GM18517 (cell line): Measurements from ENCODE around the gene IPO13.

Experiments used
- ATAC-seq: cut with Tn5 transposase; IDR thresholded peaks from one replicate; pipeline ENCODE4 v1.9.1; 2021; ENCODE audit warnings: mild to moderate bottlenecking, moderate library complexity; ENCODE audit not compliant: unreplicated experiment

Gene IPO13

DNA sequence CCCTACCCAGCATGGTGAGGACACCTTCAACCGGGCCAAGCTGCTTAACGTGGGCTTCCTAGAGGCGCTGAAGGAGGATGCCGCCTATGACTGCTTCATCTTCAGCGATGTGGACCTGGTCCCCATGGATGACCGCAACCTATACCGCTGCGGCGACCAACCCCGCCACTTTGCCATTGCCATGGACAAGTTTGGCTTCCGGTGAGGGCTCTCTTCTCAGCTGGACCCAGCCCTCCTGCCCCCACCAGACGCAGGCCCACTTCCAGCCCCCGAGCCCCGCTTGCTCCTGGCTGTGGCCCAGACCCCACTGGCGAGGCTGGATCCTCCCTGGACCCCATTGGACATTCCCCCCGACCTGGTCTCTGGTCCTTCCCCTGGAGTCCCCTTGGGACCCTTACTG, 38.1 kb downstream of the IPO13 start:
- ATAC-seq = no peak

DNA sequence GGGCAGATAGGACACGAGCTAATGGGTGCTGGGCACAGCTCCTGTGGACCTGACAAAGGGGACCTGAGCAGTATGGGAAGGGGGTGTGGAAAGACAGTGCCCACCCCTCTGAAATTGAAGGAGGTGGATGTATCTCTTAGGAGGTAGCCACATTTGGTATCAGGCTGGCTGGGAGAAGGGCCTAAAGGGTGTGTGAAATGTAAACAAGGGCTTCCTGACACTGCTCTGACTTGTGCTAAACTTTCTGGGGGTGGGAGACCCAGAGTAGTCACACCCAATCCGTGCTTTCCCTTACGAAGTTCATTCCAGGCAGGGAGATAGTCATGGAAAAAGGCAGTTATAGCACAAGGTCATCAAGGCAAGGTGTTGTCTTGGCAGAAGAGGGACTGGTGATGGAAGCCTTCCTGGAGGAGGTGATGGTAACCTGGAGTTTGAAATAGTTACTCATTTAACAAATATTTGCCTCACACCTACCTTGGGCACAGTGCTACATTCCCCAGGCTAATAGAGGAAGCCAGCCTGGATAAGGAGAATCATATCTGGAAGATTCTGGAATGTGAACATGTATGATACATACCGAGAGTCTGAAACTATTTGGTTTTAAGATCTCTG, 39.3 kb downstream of the IPO13 start:
- no peak for ATAC-seq

DNA sequence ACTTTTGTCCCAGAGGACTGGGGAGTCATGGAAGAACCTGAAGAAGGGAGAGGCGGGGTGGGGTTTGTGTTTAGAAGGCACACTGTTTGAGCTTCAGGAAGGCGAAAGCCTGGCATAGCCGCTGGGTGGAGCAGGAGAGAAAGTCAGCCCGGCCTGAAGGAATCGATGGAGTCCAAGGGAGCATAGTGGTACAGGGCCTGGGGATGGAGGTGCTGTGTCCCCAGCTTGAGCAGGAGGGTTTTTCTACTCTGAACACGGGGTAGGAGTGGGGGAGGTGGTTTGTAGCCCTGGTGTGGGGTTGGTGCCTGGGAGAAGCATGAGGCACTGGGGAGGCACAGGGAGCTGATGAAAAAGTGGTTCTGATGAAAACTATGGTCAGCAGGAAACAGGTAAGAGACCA, 40.0 kb downstream of the IPO13 start:
- ATAC-seq = no peak

DNA sequence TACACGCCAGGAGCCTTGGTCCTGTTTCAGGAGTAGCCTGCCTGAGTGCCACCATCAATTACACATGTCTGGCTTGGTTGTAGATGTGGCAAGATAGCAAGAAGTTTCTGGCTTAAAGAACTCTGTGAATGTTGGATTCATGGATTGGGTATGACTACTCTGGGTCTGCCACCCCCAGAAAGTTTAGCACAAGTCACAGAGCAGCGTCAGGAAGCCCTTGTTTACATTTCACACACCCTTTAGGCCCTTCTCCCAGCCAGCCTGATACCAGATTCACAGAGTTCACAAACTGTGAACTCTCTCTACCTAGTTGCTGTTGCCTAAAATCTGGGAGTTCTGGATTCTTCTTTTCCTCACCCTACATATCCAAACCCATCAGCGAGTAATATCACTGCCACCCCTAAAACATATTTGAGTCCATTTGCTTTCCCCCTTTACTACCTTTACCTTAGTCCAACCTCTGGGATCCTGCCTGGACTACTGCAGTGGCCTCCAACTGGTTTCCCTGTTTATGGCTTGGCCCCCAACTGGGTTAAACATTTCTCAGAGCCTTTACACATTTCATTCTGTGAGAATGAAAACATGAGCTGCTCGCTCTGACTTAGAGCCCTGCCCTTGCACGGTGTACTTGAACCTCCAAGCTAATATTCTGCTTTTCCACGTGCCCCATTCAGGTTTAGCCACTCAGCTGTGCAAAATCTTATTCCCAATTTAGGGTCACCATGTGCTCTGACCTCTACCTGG, 40.6 kb downstream of the IPO13 start:
- no peak for ATAC-seq

DNA sequence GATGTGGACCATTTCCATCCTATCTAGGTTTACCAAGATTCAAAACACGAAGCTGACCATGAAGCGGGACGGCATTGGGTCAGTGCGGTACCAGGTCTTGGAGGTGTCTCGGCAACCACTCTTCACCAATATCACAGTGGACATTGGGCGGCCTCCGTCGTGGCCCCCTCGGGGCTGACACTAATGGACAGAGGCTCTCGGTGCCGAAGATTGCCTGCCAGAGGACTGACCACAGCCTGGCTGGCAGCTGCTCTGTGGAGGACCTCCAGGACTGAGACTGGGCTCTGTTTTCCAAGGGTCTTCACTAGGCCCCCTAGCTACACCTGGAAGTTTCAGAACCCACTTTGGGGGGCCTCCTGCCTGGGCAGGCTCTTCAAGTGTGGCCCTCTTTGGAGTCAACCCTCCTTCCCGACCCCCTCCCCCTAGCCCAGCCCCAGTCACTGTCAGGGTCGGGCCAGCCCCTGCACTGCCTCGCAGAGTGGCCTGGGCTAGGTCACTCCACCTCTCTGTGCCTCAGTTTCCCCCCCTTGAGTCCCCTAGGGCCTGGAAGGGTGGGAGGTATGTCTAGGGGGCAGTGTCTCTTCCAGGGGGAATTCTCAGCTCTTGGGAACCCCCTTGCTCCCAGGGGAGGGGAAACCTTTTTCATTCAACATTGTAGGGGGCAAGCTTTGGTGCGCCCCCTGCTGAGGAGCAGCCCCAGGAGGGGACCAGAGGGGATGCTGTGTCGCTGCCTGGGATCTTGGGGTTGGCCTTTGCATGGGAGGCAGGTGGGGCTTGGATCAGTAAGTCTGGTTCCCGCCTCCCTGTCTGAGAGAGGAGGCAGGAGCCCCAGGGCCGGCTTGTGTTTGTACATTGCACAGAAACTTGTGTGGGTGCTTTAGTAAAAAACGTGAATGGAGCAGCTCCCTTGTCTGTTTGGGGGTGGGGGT, 43.8 kb downstream of the IPO13 start:
- ATAC-seq = no peak

DNA sequence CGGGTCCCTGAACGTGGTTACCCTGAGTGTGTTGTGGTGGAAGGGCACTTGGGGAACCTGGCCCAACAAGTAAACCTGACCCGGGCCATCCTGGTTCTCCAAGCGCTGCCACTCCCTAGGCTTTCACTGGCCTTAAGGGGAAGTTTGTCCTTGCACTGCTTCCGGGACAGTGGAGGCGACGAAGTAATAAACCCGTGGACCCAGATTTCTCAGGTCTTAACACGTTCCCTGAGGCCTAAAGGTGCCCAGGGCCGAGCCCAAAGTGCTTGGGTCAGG, 44.4 kb downstream of the IPO13 start:
- ATAC-seq = no peak

DNA sequence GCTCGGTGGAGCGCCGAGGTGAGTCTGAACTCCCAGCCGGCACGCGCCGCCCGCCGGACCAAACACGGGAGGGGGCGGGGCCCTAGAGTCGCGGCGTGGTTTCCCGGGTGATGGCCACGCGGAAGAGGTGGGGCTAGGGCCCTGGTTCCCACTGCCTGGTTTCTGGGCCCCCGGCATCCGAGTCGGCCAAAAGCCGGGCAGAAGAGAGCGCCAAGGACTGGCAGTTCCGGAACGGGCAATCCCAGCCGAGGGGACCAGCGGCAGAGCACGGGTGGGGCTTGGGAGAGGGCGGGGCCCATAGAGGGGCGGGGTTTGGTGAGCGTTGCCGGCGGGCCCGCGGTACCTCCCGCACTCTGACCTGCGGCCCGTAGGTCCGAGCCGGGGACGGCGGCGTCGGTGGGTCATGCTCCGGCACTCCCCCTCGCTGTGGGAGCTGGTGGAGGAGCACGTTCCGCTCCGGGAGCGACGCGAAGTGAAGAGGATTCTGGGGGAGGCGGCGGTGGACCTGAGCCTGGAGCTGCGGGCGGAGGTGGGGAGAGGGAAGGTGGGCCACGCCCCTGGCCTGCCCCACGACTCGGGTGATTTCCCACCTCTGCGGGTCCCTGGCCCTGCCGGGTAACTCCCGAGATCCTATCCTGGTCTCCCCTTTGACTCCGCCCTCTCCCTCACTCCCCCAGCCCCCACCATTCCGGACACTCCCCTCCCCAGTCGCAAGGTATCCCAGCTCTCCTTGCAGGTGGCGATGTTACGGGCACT, 44.9 kb downstream of the IPO13 start, which contains the start of gene CCDC24:
TSS of gene CCDC24 (plus strand) at position 124 of the 756 bp plus-strand sequence. CDS start at position 404, 280 bp downstream.
- peak; percentile 56 for ATAC-seq

DNA sequence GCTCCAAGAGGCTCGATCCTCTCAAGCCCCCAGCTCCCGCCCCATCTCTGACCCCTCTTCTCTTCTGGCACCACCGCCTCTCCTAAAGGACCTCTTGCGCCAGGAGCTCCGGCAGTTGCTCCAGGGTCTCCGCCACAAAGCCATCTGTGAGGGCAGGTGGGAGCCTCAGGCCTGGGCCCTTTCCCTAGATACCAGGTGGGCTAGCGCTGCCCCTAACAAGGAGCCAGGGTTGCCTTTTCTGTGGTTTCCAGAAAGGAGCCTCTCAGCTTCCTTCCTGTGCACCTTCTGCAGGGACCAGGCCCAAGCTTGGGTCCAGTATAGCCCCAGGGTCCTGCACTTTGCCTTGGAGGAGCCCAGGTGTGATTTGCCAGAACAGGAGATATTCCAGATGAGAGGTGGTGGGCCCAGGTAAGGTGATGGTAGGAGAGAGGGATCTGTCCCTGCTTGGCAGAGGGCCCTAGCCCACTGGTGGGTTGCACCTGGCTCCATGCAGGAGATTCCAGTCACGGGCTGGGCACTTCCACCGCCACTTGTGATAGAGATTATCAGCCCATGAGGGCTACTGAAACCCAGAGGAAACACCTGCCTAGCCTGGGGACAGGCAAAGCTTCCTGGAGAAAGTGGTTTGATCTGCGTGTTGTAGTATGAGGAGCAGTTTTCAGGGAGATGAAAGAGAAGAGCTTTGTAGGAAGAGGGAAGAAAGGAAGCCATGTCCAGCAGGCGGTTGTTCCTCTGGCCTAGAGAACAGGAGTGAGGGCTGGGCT, 45.7 kb downstream of the IPO13 start:
- ATAC-seq = no peak

DNA sequence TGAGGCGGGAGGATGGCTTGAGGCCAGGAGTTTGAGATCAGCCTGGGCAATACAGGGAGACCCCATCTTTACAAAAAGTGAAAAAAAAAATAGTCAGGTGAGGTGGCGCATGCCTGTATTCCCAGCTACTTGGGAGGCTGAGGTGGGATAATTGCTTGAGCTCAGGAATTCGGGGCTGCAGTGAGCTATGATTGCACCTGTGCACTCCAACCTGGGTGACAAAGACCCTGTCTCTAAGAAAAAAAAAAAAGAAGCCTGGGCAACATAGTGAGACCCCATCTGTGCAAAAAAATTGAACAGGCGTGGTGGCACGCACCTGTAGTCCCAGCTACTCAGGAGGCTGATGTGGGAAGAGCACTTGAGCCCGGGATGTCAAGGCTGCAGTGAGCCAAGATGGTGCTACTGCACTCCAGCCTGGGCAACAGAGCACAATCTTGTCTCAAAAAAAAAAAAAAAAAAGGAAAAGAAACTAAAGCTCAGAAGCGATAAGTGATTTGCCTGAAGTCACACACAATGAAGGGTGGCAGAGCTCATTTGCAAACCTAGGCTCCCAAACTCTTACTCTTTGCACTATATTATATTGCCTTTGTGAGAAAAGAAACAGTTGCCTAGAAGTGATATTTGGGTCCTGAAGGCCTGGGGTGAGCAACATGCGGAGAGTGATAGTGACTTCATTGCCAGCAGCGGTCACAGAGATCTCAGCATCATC, 46.6 kb downstream of the IPO13 start:
- ATAC-seq = no peak

DNA sequence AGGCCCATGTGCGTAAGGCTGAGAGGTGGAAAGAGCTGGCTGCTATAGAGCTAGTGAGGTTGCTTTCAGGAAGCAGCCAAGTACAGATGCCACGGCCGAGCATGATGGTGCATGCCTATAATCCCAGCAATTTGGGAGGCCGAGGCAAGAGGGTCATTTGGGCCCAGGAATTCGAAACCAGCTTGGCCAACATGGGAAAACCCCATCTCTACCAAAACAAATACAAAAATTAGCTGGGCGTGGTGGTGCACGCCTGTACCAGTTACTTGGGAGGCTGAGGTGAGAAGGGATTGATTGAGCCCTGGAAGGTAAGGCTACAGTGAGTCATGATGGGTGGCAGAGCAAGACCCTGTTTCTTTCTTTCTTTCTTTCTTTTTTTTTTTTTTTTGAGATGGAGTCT, 47.3 kb downstream of the IPO13 start:
- no peak for ATAC-seq

DNA sequence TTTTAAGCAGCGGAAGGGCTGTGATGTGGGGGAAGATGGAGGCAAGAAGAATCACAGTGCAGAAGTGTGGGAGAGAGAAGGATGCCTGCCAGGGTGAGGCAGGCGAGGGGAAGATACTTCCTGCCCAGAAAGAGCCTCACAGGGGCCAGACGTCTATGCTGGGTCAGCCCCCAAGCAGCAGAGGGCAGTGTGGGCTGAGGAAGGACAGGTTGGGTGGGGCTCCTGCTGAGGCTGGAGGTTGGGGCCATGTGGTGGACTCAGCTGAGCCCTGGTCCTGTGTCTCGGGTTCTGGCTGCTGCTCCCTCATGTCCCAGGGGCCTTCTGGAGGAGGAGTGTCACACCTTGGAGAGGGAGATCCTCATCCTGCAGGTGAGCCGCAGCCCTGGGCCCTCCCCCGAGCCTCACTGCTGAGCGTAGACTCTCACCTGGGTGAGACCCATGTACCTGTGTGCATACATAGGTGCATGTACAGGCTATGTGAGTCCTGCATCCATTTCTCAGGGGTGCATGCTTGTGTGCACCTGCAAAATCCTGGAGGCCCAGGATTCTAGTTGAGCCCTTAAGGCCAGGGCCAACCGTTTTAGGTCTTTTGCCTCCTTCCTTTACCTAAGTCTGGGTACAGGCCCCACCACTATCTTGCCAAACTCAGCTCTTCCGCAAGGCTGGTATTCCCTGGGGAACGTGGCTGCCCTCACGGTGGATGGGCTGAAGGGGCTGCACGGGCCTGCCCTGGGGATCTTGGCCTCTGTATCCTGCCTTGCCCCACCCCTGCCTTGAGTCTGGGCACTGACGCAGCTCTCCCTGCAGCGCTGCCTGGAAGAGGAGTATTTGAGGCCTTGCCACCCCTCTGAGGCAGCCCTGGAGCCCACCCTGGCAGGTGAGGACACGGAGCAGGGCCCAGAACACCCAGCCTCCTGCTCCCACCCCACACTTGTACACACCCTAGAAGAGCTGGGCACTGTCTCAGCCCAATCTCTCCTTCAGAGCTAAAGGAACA, 48.3 kb downstream of the IPO13 start:
- ATAC-seq = no peak

DNA sequence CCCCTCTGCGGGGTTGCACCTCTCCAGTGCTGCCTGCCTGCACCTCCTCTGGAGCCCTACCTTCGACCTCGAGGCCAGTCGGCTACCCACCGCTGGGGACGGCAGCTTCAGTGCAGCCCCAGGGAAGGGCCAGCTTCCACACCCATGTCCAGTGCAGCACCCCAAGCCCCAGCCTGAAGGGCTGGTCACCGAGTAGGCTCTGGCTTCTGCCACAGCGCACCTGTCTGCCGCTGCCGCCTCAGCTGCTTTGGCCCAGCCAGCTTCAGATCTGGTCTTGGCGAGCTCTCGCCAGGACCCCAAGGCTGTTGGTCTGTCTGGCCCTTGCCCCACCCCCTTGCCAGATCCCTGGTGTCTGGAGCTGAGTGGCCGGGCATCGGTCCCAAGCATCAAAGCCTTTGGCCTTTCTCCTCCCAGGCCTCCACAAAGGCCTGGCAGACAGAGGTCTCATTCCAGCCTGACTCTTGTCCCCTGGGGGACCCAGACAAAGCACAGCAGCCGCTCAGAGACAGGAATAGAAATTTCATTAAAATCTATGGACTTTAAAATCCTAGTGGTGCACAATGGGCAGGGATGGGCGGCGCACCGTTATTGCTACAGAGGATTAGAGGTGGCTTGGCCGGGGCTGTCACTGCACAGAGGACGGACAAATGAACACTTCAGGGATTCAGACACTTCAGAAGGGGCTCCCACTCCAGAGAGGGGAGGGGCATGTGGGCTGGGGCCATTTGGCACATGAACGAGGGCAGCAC, 49.4 kb downstream of the IPO13 start:
- no peak for ATAC-seq

DNA sequence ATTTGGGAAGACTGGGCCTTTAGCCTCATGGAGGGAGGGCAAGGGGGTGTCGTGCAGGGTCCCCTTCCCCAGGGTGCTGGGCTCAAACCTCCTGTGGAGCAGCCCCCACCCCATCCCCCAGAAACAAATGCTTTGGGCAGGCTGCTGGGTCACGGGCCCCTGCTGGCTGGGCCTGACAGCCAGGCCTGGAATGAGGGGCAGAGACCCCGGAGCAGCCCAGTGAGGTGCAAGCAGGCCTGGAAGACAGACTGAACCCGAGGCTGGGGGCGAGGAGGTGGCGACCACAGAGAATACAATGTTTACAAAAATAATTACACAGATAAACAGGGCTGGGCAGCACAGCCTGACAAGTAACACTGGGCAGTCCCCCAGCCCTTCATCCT, 50.0 kb downstream of the IPO13 start:
- no peak for ATAC-seq

DNA sequence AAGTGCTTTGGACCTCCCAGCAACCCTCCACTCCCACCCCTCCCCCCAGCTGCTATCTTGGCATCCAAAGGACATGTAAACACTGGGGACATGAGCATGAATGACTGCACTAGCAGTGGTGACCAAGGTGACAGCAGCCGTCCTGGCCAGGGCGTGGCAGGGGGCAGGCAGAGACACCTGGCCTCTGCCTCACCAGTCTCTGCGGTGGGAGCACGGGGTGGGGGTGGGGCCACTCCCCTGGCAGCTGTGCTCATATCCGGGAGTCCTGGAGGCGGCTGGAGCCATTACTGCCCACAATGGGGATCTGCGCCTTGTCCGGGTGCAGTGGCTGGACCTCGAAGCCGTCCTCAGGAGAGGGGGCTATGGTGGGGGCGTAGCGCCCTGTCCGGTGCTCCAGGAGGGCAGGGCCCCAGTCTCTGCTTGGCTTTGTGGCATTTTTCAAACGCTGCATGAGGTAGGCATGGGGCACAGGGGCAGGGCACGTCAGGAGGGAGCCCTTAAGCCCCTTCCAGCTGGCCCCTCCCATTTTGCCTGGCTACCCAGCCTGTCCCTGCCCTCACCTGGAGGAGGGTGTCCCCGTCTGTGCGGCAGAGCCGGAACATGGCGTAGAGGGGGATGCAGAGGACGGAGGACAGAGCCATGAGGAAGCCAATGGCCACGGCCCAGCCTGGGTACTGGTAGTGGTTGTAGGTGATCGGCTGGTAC, 50.7 kb downstream of the IPO13 start:
- ATAC-seq = no peak

DNA sequence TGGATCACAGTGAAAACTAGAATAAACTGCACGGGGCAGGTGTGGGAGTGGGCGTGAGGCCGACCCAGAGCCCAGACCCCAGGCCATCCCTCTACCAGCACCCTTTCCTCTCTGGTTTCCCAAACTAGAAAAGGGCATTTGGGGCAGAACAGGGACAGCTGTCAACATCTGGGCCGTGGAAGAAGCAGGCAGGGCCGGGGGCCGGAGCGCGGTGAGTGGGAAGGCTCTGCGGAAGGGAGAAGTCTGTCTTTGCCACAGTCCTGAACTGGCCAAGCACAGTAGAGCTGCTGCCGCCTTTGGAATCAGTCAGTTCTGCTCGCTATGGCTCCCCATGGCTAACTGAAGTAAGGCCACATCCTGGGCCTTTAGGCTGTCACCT, 51.2 kb downstream of the IPO13 start:
- ATAC-seq = no peak

DNA sequence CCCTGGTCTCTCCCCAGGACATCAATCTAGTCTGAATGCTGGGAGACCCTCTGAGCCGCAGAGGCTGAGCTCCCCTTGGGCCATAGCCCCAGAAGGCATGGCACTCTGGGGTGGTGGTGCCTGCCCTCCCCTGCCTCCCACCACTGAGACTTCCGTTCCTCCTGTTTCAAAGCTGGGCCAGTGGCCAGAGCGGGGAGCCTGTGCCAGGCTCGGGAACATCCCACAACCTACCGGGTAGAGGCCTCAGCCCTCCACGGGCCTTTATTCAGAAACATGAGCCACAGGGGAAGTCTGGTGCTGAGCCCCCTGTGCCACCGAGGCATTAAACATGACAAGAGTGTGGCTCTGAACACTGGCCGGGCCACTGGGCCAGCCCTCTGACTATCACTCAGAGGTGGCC, 52.7 kb downstream of the IPO13 start:
- ATAC-seq = no peak

DNA sequence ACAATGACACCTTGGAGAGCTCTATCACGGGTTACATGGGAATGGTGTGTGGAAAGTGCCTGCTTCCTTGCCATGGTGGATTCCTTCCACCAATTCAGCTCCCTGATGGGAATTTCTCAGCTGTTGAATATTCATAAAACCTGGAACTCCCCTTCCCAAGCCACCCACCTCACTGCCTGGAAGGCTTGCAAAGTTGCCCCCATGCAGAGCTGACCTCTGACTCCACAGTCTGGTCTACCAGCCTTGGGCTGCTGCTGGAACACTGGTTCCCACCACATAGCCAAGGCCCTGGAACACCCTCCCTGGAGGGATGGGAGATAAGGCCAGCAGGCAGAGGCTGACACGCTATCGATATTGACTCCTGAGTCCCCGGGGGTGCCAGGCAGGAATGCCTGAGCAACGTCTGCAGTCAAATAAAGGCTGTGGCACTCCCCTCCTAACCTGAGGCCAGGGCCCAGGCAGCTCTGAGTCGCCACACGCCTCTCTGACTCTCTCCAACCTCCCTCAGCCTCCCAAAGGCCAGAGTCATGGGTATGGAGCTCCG, 53.4 kb downstream of the IPO13 start:
- ATAC-seq = no peak
